Activated T-cell treated with anti-CD3 and anti-CD28 coated beads, Interleukin-2, amount 50 U/mL, for 72 hours (primary cell): Measurements from ENCODE around the gene ALS2CL. TPM values are rescaled to one million over a fixed set of nuclear protein-coding genes. Genes with fewer than 3 reads are reported as not detected.

Experiments used
- ATAC-seq, 2 donors: fragments of 150-1000 bp; cut with Tn5 transposase; replicated peaks in 1 of 2; 2 replicates each; pipeline ENCODE4 v1.10.0; 2021; ENCODE audit warnings: moderate library complexity in 2 of 2, mild to moderate bottlenecking in 1 of 2
- DNase-seq, 2 donors: peaks; one replicate each; pipeline ENCODE4 v3.0.0; 2021 to 2022; ENCODE audit warnings: mixed read lengths in 1 of 2
- H3K27ac Mint-ChIP-seq: one replicate; pipeline ENCODE4 v1.8.0; 2022; ENCODE audit warnings: mild to moderate bottlenecking, moderate library complexity, mixed read lengths
- H3K27me3 Mint-ChIP-seq: one replicate; pipeline ENCODE4 v1.8.0; 2022; ENCODE audit warnings: low read depth, mixed read lengths
- H3K36me3 Mint-ChIP-seq, 2 donors: one replicate each; pipeline ENCODE4 v1.8.0; 2022; ENCODE audit warnings: mixed read lengths in 2 of 2, mild to moderate bottlenecking in 1 of 2; ENCODE audit not compliant: insufficient read depth in 2 of 2
- H3K4me1 Mint-ChIP-seq: one replicate; pipeline ENCODE4 v1.8.0; 2022; ENCODE audit warnings: low read depth, mixed read lengths
- H3K4me3 Mint-ChIP-seq, 2 donors: one replicate each; pipeline ENCODE4 v1.8.0; 2022; ENCODE audit warnings: mild to moderate bottlenecking in 2 of 2, mixed read lengths in 2 of 2, moderate library complexity in 2 of 2
- H3K9me3 Mint-ChIP-seq, 2 donors: one replicate each; pipeline ENCODE4 v1.8.0; 2022; ENCODE audit warnings: mixed read lengths in 2 of 2
- total RNA-seq, 2 donors: library from RNA; stranded (reverse); gene quantifications; one replicate each; pipeline ENCODE4 v1.2.3, GENCODE V29; 2022

Gene ALS2CL
- total RNA-seq, 2 donors from 2014 or later: 1.9 to 3.1 TPM

DNA sequence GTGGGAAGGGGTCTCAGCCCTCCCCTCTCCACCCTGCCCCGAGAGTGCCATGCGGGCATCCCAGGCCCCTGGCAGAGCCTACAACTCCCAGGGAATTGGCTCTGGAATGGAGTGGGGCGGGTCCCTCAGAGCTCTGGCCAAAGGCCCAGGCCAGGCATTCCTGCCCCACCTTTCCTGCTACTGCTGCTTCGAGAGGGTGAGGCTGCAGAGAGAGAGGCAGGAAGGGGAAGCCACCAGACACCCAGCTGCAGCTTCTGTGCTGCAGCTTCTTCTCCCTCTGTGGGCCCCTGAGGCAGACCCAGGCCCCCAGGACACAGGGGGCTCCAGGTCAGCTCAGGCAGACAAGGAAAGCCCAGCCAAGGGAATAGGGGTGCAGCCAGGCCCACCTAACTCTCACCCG lies 2.7 kb downstream of the ALS2CL start:
- DNase-seq (no peak), ATAC-seq (no peak)
- H3K4me3 Mint-ChIP-seq: no peak overlapping the region
- no peak overlapping the region for H3K27ac Mint-ChIP-seq
- H3K9me3 Mint-ChIP-seq: no peaks in the 10 kb centered on the region
- peaks cover 40% of the 10 kb centered on the region for H3K4me1 Mint-ChIP-seq
- no peaks in the 10 kb centered on the region for H3K36me3 Mint-ChIP-seq
- no peaks in the 10 kb centered on the region for H3K27me3 Mint-ChIP-seq

DNA sequence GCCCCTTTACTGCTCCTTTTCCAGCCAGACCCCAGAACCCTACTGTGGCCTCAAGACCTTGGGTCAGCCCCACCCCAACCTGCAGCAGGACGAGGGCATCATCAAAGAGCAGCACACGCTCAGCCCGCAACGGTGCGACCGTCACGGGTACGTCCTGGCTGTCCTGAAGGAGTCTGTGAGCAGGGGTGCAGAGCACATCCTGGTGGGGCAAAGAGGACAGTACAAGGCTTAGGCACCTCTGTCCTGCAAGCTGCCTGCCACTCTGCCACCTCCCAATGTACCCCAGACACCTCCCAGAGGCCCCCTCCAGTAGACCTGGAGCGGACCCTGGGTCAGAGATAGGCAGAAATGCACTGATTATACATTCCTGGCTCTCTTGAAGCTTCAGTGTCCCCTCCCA lies 8.0 kb downstream of the ALS2CL start:
- no peaks in the 10 kb centered on the region for H3K9me3 Mint-ChIP-seq
- DNase-seq (no peak), ATAC-seq (no peak)
- no peaks in the 10 kb centered on the region for H3K36me3 Mint-ChIP-seq
- H3K4me3 Mint-ChIP-seq: no peak overlapping the region
- H3K27ac Mint-ChIP-seq: no peak overlapping the region
- H3K27me3 Mint-ChIP-seq: no peaks in the 10 kb centered on the region
- H3K4me1 Mint-ChIP-seq: peaks cover 3% of the 10 kb centered on the region

DNA sequence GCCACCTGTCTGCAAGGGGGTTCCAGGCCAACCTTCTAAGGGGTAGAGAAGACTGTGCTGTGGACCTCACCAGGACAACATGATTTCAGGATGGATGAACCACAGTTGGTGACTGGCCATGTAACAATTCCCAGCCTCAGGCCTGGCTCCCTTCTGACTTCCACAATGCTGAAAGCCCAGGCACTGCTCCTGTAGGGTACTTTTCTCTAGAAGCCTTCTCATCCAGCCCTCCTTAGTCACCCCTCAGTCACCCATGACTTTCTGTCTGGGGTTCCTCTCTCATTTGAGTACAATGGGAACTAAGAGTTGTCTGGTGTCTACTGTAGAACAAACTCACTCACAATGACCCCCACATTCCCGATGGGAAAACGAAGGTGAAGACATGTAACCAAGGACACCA lies 8.6 kb downstream of the ALS2CL start:
- no peak overlapping the region for H3K27ac Mint-ChIP-seq
- no peak overlapping the region for H3K4me3 Mint-ChIP-seq
- no peaks in the 10 kb centered on the region for H3K27me3 Mint-ChIP-seq
- DNase-seq (no peak), ATAC-seq (no peak)
- H3K36me3 Mint-ChIP-seq: no peaks in the 10 kb centered on the region
- H3K4me1 Mint-ChIP-seq: peaks cover 1% of the 10 kb centered on the region
- H3K9me3 Mint-ChIP-seq: no peaks in the 10 kb centered on the region

DNA sequence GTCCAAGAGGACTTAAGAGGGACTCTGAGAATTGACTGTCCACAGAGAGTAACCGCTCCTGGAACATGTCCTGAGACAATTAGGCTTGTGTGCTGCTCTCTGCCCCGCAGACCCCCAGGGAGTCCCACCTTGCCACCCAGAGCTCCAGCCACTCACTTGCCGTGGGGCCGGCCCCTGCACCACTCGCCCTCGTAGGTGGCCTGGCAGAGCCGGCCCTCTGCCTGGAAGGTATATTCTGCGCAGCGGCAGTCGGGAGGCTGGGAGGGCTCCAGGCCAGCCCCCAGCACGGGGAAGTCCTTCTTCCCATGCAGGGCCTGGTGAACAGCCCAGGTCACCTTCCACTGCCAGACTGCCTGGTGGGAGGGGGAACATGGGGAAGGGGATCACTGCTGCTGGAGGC lies 10.5 kb downstream of the ALS2CL start:
- Mint-ChIP-seq H3K4me3 (no peak overlapping the region), H3K9me3 (no peaks in the 10 kb centered on the region), H3K36me3 (no peaks in the 10 kb centered on the region), H3K4me1 (no peaks in the 10 kb centered on the region), H3K27me3 (no peaks in the 10 kb centered on the region), H3K27ac (no peak overlapping the region)
- DNase-seq: no peak
- ATAC-seq: no peak

DNA sequence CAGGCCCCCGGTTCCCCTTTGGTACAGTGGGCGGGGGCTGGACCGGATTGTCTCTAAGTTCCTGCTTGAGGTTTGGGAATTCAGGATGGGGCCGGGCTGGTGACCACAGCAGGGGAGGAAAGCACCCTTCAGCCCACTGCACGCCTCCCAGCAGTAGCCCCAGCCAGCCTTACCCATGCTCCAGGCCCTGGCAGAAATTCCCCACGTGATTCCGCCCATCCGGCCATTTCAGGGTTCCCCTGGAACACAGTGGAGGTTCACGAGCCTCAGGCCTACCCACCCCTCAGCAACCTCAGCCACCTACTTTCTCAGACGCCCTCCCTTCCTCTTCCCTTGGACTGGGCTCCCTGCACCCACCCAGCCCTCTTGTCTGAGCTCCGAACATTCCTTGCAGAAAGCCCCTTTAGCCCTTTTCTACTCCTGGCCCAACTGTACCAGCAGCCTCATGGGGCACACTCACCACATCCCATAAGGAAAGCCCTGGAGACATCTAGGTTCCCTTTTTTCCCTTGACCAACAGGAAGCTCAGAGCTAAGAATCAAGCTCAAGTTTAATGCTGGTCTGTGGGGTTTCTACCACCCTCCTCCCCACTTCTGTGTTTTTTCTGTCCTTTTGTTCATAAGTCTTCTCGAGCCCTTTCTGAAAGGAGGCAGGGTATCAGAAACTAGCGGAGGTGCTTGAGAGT lies 11.5 kb downstream of the ALS2CL start:
- DNase-seq (no peak), ATAC-seq (no peak)
- H3K4me1 Mint-ChIP-seq: no peaks in the 10 kb centered on the region
- H3K27me3 Mint-ChIP-seq: no peaks in the 10 kb centered on the region
- H3K4me3 Mint-ChIP-seq: no peak overlapping the region
- no peaks in the 10 kb centered on the region for H3K36me3 Mint-ChIP-seq
- no peaks in the 10 kb centered on the region for H3K9me3 Mint-ChIP-seq
- no peak overlapping the region for H3K27ac Mint-ChIP-seq

DNA sequence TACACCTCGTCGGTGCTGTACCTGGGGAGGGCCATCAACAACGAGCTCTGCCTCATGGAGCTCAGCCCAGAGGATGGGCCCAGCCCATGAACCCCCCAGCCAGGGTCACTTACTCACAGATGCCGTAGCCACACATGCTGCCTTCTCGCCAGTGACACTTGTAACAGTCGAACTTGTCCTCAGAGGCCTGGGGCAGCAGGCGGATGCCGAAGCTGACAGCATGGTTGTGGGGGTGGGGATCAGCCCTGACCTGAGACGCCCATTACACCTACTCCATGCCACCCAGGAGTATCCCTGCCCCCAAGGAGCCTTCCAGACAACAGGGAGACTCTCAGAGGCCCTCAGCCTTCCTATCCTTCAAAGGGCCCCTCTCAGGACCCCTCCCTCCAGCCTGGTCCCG lies 12.1 kb downstream of the ALS2CL start:
- Mint-ChIP-seq H3K36me3 (no peaks in the 10 kb centered on the region), H3K4me3 (no peak overlapping the region), H3K27ac (no peak overlapping the region), H3K9me3 (no peaks in the 10 kb centered on the region), H3K4me1 (no peaks in the 10 kb centered on the region), H3K27me3 (no peaks in the 10 kb centered on the region)
- DNase-seq: no peak
- ATAC-seq: no peak

DNA sequence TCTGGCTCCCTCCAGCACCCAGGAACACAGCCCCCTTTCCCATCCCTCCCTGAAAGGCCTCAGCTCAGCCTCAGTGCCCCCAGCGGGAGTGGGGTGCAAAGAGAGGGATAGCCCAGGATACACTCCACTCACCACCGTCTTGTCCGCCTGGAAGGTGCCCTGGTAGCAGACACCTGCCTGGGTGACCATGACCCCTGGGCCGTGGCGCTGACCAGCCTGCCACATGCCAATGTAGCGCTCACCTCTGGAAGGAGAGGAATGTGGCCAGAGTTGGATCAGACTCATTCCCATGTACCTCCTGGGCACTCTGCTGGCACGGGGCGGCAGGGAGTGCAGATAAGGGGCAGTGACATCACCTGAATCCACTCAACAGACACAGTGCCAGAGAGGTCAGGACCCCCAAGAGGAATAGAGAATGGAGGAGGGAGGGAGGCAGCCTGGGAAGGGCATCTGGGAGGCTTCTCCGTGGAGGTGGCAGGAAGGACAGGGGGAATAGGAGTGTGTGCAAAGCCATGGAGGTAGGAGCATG lies 13.1 kb downstream of the ALS2CL start:
- H3K9me3 Mint-ChIP-seq: no peaks in the 10 kb centered on the region
- no peaks in the 10 kb centered on the region for H3K36me3 Mint-ChIP-seq
- no peaks in the 10 kb centered on the region for H3K4me1 Mint-ChIP-seq
- H3K27me3 Mint-ChIP-seq: no peaks in the 10 kb centered on the region
- DNase-seq: no peak
- H3K27ac Mint-ChIP-seq: no peak overlapping the region
- H3K4me3 Mint-ChIP-seq: no peak overlapping the region
- ATAC-seq: no peak

DNA sequence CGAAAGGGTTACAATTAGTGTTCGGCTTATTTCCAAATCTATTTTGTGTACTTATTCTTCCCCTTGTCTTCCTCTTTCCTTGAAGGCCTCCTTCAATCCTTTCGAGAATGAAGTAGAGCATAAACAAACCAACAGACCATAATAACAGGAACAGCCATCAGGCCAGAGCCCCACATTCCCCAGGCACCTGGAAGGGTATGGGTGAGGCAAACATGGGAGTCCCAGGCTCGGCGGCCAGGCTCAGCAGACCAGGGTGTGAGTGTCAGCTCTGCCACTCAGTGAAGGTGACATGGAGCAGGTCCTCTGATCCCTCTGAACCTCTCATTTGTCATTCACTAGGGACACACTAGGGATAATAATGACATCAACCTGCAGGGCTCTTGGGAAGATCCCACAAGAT lies 13.8 kb downstream of the ALS2CL start:
- H3K4me1 Mint-ChIP-seq: no peaks in the 10 kb centered on the region
- H3K27ac Mint-ChIP-seq: no peak overlapping the region
- no peaks in the 10 kb centered on the region for H3K36me3 Mint-ChIP-seq
- H3K9me3 Mint-ChIP-seq: no peaks in the 10 kb centered on the region
- H3K27me3 Mint-ChIP-seq: no peaks in the 10 kb centered on the region
- no peak for ATAC-seq
- H3K4me3 Mint-ChIP-seq: no peak overlapping the region
- no peak for DNase-seq

DNA sequence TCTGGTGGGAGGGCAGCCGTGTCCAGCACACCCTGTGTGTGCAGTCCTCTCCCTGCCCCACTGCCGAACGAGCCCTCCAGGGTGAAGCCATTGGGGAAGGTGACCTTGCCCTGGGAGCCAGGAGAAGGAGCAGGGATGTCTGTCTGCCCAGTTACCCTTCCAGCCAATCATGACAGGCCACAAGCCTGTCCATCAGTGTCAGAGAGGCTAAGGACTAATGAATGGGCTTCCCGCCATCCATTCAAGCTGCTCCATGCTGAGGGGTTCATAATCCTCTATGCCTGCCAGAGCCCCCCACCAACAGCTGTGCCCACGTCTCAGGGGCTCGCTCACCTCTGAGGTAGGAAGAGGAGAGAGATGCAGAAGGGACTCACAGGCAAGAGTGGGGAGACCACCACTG lies 15.2 kb downstream of the ALS2CL start:
- no peak for ATAC-seq
- Mint-ChIP-seq H3K27ac (no peak overlapping the region), H3K9me3 (no peaks in the 10 kb centered on the region), H3K4me1 (no peaks in the 10 kb centered on the region), H3K27me3 (no peaks in the 10 kb centered on the region), H3K36me3 (no peaks in the 10 kb centered on the region), H3K4me3 (no peak overlapping the region)
- DNase-seq: no peak

DNA sequence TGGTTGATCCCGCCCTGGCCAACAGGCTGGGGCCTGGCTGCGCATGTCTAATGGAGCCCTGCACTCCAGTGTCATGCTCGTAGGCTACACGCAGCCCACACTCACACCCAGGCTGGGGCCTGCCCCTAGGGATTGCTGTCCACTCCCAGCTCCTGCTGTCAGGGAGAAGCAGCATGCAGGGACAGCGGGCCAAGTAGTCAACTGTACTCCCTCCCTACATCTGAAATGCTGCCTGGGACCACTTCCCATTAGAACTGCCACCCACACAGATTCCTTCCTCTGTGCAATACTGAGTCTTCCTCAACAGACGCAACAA lies 16.1 kb downstream of the ALS2CL start:
- Mint-ChIP-seq H3K9me3 (no peaks in the 10 kb centered on the region), H3K4me3 (no peak overlapping the region), H3K27ac (no peak overlapping the region), H3K4me1 (no peaks in the 10 kb centered on the region), H3K36me3 (no peaks in the 10 kb centered on the region), H3K27me3 (no peaks in the 10 kb centered on the region)
- DNase-seq (no peak), ATAC-seq (no peak)

DNA sequence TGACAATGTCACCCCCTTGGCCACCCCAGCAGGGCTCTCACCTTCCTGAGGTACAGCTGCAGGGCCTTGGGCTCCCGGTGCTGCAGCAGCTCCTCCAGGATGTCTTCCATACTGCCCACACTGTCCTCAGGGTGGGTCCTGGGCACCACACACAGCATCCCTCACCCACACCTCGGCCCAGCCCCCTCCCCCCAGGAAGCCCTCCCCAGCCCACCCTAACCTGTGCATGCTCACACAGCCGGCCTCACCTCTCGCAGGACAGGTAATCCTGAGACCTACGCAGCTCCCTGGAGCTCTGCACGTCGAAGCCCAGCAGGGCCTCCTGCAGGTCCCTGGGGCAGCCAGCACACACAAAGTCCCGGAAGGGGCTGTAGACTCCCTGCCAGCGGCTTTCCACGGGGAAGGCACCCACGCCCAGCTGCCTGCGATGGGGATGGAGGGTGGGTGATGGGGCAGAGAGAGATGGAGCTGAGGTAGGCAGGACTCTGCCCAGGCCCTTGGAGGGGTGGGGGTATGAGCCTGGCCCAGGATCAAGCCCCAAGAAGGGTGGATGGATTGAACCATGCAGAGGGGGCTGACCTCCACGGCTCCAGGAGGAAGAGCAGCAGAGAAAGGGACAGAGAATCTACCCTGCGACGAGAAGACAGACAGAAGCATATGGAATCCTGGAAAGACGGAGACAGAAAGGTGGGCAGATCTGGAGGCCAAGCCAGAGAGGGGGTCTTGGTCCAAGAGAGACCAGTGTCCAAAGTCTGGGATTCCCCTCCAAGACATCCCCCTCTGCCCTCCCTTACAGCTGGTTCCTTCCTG lies 16.7 kb downstream of the ALS2CL start:
- DNase-seq (no peak), ATAC-seq (no peak)
- H3K36me3 Mint-ChIP-seq: no peaks in the 10 kb centered on the region
- H3K4me3 Mint-ChIP-seq: no peak overlapping the region
- H3K27ac Mint-ChIP-seq: no peak overlapping the region
- H3K4me1 Mint-ChIP-seq: no peaks in the 10 kb centered on the region
- H3K9me3 Mint-ChIP-seq: no peaks in the 10 kb centered on the region
- no peaks in the 10 kb centered on the region for H3K27me3 Mint-ChIP-seq

DNA sequence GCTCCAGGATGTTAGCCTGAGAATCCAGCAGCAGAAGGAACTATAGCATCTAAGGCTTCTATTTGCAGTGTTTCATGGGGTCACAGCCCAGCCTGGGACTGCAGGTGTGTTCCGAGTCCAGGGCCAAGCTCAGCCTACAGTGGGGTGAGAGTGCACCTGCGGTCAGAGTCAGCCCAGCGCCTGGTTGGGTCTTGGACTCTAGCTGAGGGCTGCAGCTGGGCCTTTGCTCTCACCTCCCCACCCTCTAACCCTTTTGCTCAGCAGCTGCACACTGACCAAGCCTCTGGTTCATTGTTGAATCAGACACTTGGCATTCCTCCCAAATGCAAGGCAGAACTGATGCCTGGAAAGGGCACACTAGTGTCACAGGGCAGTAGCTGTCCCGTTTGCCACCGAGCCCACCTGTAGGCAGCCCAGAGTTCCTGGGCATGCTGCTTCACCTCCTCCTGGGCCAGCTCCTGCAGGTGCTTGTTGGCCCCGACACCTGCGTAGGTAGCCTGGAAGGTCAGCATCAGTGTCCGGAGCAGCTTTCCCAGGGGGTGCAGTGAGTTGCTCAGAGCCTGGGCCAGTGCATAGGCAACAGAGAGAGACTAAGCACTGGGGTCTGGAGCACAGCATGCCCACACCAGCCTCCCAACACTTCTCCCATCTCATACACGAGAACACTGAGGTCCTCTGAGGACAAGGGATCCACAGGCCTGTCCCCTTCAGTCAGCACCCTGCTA lies 17.5 kb downstream of the ALS2CL start:
- Mint-ChIP-seq H3K9me3 (no peaks in the 10 kb centered on the region), H3K27ac (no peak overlapping the region), H3K36me3 (no peaks in the 10 kb centered on the region), H3K4me3 (no peak overlapping the region), H3K4me1 (no peaks in the 10 kb centered on the region), H3K27me3 (no peaks in the 10 kb centered on the region)
- ATAC-seq: no peak
- DNase-seq: no peak

DNA sequence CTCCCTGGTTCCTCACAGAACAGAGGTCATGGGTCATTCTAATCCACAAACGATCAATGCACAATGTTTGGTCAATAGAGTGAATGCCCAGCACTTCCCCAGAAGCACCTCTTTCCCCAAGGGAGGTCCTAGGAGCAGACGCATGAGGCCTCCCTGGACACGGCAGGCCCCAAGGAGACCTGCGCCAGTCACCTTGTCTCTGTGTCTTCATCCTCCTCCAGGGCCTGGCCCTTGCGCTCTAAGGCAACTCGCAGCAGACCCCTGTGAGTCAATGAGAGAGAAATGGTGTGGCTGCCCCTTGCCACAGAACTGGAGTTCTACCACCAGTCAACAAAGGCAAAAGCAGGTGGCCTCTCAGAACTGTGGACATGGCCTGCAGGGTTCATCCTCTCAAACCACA lies 18.1 kb downstream of the ALS2CL start:
- DNase-seq (no peak), ATAC-seq (no peak)
- H3K9me3 Mint-ChIP-seq: no peaks in the 10 kb centered on the region
- no peaks in the 10 kb centered on the region for H3K36me3 Mint-ChIP-seq
- no peaks in the 10 kb centered on the region for H3K4me1 Mint-ChIP-seq
- no peak overlapping the region for H3K27ac Mint-ChIP-seq
- H3K27me3 Mint-ChIP-seq: no peaks in the 10 kb centered on the region
- H3K4me3 Mint-ChIP-seq: no peak overlapping the region
